ENCODE data around the gene SLC10A7.

The SLC10A7 gene

GRCh38 chr4:146494143-146494542 is 27.6 kb downstream of the SLC10A7 start:
- no peak for DNase-seq

GRCh38 chr4:146490106-146490505 is 31.6 kb downstream of the SLC10A7 start:
- DNase-seq, result no peak

DNA sequence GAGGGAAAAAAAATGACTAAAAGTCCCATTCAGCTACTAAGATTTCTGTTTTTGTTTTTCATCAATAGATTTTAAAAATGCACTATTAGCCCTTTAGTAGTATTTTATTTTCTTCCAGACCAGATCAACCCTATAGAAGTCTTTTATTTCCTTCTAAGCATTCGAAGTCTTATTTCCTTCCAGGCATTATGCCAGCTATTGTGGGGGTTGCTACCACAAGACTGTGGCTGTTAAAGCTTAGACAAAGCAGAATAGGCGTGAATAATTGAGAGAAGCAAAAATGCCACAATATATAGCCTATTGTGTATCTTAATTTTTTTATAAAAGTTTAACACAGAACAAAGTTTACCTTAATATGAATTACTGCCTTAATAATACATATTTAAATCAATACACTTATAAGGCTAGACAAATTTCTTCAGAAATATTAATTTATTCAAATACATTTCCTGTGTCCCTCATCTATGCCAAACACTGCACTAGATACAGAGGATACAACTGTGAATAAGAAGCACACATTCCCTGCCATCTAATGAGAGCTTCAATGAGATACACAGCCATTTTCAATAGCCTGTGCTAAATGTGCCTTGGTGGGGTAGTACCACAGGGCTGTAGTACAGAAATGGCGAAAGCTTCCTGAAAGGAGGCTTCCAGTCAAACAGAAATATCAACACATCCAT is 33.1 kb downstream of the SLC10A7 start:
- no peak for DNase-seq

GRCh38 chr4:146486565-146486964 is 35.2 kb downstream of the SLC10A7 start:
- no peak for DNase-seq

DNA sequence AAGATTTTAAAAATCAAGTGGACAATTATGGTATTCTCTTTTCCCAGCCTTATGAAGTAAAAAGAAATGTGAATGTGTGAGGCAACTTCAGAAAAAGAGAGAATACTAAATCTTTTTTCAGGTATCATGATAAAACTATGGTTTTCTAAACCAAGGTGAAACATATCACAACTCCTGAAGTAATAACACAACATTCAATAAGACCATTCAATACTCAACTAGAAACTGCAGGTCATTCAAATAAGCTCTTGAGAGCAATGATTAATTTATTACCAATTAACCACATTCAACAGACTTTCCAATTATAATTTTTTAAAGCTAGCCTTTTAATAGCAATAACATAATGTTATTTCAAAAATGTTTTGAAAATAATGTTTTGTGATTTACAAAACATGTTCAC is 35.8 kb downstream of the SLC10A7 start:
- DNase-seq, result no peak

DNA sequence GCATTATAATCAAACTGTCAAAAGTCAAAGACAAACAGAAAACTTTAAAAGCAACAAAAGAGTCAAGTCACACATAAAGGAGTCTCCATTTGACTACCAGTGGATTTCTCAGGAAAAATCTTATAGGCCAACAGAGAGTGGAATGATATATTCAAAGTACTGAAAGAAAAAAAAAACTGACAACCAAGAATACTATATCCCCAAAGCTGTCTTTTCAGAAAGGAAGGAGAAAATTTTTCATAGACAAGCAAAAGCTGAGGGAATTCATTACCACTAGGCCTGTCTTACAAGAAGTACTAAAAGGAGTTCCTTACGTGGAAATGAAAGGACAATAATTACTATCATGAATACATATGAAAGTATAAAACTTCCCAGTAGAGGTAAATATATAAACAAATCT is 39.0 kb downstream of the SLC10A7 start:
- DNase-seq, result no peak

- no peak for DNase-seq
Observed at GRCh38 chr4:146481246-146481645, 40.5 kb downstream of the SLC10A7 start.

DNA sequence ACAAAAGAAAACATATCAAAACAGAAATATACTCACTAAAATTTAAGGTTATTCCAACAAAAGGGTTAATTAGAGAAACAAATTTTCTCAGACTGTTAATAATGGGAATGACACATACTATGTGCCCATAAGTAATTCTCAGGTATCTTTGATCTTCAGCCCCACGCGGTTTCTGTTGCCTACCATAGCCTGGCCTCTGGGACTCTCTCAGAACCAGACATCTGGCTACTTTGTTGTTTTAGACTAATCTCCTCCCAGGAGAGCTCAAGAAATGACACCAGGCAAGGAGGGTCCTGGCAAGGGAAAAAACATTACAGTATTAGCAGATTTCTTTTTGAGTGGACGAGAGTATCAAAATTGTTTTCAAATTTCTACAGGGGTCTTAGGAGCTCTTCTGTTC is 43.7 kb downstream of the SLC10A7 start:
- DNase-seq, result no peak

GRCh38 chr4:146477054-146477453 is 44.7 kb downstream of the SLC10A7 start:
- no peak for DNase-seq

DNA sequence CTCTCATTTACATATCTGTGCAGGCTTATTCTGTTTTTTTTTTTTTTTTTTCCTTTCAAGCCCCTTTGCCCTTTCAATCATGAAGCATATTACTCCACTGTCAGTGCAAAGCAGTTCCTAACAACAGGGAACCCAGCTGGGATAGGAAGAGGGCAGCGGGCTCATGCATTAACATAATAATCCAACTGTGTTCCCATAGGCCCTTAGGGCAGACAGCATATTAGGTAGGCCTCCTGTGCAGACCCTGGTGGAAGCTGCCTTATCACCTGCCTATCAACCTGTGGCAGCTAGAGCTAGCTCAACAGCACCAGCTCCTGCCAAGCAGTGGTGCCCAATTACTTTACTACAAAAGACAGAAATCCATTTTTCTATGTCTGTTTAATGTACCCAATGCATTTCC is 49.3 kb downstream of the SLC10A7 start:
- DNase-seq, result no peak

- no peak for DNase-seq
Observed at GRCh38 chr4:146470604-146471003, 51.1 kb downstream of the SLC10A7 start.

DNA sequence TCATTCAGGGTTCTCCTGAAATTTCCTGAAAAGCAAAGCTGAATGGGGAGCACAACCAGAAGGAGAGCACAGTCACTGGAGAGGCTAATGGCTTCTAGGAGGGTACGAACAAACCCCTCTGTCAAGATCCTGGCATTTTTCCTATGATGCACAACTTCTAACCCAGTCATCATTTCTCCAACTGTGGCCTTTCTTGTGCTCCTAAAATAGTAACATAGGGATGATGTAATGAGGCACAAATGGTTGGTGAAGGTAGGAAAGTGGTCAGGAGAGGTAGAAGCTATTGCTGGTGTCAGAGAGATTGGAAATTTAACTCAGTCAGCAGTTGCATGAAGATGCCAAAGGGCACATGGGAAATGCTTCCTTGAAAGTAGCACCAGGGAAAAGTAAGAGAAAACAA is 52.7 kb downstream of the SLC10A7 start:
- DNase-seq, result no peak

DNA sequence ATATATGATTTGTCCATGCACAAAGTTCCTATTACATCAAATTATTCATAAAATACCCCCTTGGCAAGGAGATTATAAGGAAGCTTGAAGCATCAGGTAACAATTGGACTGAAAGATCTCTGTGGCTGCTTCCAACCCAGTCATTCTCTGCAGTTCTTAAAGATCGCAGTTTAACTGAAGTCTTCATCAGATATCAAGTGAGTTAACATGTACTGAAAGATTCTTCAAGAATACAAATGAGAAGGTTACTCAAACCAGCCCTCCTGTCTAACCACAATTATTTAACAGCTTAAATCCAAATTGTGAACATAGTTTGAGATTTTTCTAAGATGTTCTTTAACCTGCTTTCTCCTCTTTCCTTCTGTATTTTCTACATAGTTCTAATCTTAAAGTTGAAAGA is 56.1 kb downstream of the SLC10A7 start:
- DNase-seq, result no peak

DNA sequence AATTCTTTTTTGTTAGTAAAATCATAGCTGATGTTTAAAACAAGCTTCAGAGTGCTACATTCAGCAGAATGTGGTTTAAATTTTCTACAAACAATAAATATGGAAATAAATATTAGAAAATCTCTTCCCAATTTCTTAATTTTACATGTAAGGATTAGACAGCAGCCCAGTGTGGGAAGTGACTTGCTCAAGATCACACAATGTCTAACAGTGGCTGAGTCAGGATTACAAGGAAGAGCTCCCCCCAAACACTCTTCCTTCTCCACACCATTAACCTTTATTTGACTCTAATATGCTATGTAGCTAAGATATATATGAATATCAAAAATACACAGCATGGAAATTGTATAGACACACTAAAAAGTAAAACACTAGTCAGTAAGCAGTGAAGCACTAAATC is 59.5 kb downstream of the SLC10A7 start:
- DNase-seq, result no peak

DNA sequence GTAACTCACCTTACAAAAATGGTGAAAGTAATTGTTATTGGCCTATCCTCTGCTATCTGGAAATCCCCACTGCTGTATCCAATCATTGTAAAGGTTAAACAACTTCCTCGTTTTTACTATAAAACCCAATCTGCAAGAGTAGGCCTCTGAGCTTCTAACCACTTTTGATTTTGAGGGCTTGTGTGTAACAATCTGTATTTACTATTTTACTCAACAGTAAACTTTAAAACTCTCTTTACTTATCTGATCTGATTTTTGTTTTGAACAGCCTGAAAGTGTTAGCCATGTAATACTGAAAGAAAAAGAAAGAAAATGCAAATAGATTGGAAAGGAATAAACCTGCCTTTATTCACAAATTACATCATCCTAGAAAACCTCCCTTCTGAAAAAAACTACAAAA is 63.1 kb downstream of the SLC10A7 start:
- no peak for DNase-seq

- no peak for DNase-seq
Observed at GRCh38 chr4:146456681-146457080, 65.1 kb downstream of the SLC10A7 start.

GRCh38 chr4:146453181-146453807 is 68.4 kb downstream of the SLC10A7 start:
- DNase-seq, result no peak

GRCh38 chr4:146450524-146450923 is 71.2 kb downstream of the SLC10A7 start:
- DNase-seq, result no peak

GRCh38 chr4:146446555-146446954 is 75.2 kb downstream of the SLC10A7 start:
- no peak for DNase-seq

DNA sequence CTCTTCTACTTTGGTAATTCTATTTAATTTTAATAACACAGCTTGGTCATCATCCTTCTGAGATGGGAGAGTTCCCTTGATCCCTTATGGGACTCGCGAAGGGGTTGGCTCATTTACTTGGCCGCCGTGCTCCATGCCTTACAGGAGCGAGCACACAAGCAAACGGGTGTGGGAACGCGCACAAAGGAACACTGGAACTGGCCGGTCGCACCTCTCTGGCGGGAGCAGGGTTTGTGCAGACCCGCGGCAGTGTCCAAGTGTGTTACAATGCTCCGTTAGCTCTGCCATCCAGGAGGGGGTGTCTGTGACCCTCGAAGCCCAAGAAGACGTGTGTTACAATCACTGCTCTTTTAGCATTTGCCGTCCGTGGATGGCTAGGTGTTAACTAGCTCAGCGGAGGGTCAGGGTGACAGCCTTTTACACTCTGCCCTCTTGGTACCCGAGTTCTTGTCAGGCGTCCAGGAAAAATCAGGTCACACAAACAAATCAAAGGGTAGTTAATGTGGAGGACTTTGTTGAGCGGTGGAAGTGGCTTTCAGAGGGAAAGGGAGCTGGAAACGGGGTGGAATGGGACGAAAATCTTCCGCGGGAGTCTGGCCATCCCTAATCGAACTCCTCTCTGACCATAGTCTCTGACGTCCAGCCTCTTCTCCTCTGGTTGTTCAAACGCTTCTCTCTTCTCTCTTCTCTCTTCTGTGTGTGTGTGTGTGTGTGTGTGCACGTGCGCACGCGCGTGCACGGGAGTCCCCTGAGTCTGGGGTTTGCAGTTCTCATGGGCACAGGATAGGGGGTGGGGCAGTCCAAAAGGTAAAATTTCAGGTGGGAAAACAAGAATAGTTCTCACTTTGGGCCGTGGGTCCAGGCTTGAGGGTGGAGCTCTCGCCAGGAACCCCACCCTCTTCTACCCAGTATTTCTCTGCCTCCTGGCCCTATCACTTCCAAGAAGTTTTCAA is 76.3 kb downstream of the SLC10A7 start:
- DNase-seq, result no peak

DNA sequence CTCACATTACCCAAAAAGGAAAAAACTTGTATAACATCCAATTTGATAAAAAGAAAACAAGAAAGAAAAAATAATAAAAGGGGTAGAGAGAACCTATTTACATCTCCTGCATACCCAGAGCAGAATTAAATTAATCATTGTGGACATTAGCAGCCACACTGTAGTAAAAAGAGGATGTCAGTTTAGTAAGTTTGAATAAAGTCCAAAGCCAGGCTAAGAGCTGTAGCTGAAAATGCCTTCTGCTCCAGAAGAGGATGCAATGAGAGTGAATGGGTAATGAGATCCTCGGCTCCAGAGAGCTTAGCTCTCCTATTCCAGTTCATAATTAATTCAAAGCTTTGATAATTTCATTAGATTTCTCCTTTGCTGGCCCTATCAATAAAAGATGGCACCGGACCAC is 78.2 kb downstream of the SLC10A7 start:
- DNase-seq, result no peak

GRCh38 chr4:146442801-146443200 is 78.9 kb downstream of the SLC10A7 start:
- DNase-seq, result no peak

- DNase-seq, result no peak
Observed at GRCh38 chr4:146439999-146440398, 81.7 kb downstream of the SLC10A7 start.

DNA sequence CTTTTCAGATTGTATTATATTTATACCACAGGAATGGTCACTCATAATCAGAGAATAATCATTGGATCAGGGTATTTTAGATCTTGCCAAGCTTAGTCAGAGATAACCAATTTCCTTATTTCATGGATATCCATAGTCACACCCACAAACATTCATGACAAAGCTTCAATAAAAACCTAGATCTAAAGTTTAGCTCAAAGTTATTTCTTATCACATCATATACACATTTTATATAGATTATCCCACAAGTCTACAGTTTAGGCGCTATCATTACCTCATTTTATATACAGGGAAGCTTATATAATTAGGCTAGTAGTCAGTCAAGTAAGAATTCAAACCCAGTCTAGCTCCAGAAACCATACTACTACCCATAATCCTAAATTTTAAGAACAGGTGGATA is 82.3 kb downstream of the SLC10A7 start:
- no peak for DNase-seq

Data from effector CD4-positive, alpha-beta T cell (primary cell).